GM18873 (cell line): ENCODE data around the gene TLK1.

Source experiments
- ATAC-seq: cut with Tn5 transposase; IDR thresholded peaks from one replicate; pipeline ENCODE4 v1.9.1; 2021; ENCODE audit warnings: mild to moderate bottlenecking, moderate library complexity, moderate number of reproducible peaks; ENCODE audit not compliant: unreplicated experiment, low FRiP score

Gene TLK1

DNA sequence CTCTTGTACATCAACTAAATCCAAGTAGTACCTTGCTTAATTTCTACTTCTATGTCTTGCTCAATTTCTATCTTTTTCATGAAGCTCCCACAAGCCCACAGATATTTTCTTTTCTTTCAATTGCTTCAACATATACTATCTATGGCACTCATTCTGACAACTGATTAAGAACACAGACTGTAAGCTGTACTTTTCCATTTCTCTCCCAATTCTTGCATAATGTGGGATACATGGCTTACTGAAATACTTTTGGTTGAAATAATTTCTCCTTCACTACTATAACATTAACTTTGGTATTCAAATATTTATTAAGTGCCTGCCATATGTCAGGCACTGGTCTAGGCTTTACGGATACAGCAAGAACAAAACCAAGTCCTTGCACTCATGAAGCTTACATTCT is 146.8 kb downstream of the TLK1 start:
- ATAC-seq = no peak

DNA sequence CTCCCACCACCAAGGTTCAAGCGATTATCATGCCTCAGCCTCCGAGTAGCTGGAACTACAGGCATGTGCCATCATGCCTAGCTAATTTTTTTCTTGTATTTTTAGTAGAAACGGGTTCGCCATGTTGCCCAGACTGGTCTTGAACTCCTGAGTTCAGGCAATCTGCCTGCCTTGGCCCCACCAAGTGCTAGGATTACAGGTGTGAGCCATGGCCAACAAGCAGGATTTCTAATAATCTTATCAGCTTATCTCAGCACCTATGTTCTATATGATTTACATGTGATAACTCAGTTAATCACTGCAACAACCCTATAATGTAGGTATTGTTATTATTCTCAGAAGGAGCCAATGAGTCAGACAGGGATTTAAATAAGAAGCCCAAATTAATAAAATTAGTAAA is 151.3 kb downstream of the TLK1 start:
- ATAC-seq = no peak

DNA sequence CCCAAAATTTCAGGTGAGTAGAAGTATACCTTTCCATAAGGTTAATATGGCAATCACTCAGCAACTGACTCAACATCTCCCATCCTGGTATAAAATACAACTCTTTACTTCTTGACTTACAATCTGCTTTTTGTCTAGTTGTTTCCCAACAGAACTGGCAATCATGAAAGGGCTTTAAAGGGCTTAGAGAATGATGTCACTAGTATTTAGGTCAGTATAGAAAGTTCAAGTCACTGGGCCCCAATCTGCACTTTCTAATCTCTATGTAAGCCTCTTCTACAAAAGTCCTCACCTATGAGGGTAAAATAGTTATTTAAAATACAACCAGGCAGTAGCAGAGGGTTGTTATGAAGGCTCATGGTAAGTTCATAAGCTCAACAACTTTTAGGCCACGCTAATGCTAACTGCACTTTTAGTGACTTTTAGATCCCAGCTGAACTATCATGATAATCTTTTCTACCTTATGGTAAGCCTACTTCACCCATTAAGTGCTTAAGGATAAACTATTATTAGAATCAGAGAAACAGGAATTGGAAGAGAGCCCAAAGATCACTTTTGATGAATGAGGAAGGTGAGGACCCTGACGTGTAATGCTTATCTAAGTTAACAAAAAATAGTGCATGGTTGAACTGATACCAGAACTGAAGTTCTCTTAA is 152.0 kb downstream of the TLK1 start:
- ATAC-seq = no peak

DNA sequence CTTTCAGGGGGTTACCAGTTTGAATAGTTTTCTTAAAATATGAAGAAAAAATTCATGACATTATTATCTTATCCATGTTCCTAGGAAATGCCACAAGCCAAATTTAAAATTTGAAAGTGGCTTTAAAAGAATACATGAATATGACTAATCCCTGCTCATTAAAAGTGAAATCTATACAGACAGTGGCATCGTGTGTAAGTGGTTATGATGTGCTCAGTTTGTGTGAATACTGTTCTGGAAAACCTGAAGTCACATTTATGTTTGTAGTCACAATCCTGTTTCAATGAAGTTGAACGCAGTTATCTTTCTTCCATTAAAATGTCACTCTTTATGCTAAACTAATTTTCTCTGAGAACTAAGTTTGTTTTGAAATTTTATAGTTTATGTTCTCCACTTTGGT is 155.9 kb downstream of the TLK1 start:
- no peak for ATAC-seq

DNA sequence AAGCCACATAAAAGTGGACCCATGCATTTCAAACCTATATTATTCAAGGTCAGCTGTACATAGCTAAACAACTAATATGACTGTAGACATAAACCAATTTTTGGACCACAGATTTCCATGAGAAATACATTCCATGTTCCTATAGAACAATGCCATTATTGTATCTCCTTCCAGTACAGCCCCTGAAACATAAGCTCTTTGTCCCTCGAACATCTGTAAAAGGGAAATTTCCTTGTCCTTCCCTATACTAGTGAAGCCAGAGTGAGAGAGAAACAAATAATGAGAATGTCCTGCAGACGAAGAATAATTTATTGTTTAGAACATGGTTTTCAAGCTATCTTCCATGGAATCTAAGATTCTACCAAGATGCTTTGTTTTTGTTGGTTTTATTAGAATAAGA is 156.3 kb downstream of the TLK1 start:
- ATAC-seq = no peak

DNA sequence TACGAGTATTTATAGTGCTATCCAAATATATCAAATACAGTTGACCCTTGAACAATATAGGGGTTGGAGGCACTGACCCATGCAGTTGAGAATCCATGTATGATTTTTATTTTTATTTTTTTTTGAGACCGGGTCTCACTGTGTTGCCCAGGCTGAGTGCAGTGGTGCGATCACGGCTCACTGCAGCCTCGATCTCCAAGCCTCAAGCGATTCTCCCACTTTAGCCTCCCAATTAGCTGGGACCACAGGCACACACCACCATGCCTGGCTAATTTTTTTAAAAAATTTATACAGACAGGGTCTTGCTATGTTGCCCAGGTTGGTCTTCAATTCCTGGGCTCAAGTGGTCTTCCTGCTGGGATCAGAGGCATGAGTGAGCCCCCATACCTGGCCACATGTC is 161.0 kb downstream of the TLK1 start:
- ATAC-seq = no peak

DNA sequence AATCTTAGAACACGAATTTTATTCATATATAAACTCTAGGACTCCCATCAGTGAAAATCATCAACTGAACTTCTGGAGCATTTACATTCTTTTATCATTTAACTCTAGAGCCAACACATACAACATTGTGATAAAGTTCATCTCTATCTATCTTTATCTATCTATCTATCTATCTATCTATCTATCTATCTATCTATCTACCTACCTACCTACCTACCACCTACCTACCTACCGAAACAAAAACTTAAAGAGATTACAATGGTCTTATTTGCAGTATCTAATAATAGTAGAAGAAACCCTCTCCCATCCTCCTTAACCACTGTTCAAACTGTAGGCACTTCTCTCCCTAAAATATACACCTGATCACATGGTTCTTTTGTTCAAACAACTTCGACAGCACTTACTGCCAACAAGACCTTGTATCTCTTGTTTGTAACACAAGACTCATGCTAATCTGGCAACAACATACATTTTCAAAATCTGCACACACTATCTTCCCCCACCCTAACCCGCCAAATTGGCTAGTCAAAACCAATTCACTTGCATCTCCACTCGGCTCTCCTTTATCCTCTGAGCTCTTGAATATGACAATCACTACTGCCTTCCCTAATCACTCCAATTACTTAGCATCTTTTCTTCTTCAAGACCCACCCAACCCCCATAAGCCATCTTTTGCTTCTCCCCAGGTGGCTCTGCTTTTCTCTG is 162.6 kb downstream of the TLK1 start:
- no peak for ATAC-seq

DNA sequence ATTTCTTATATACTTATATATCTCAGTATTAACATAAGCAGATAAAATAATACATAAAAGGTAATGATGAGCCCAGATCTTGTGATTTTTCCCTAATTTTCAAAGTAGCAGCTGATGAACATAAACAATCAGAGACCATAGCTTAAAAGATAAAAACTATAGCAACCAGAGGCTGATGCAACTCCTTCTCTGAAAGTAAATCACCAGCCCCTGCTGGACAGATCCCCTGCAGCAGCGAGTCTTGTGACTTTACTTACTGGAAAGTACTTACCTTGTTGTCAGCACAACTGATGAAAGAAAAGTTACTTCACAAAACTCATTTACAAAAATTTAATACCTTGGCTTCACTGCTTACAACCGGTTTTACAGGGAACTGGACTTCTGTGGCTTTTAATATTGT is 164.4 kb downstream of the TLK1 start:
- ATAC-seq = no peak

DNA sequence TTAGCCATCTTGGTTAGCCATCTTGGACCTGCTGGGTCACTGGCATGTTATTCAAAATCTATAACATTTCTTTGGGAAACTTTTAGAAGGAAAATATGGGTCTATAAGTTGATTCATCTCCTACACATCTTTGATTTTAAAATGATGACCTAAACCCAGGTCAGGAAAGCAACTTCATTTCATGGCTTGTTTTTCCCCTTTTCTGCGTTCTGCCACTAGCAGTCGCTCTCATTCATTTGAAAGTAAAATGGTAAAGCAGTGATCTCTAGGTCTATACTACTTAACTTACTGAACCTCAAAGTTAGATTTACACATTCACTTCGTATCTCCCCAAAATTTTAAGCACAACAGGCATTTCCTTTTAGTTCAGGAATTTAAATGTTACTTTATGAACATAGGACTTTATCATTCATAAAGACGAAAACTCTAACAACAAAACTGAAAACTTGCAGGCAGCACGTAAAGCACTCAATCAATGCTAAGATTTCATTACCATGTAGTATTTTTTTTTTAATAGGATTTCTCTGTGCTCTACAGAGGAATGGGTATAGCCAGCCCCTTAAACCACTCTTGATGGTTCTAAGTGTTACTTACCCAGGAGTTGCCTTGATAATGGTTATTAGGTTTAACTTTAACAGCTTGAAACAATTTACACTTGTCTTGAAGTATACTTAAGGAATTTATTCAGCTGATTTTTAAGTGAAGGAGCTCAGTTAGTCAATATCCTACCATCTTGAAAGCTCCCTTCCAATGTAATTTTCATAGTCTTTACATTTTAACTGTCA is 169.1 kb downstream of the TLK1 start:
- ATAC-seq = no peak

DNA sequence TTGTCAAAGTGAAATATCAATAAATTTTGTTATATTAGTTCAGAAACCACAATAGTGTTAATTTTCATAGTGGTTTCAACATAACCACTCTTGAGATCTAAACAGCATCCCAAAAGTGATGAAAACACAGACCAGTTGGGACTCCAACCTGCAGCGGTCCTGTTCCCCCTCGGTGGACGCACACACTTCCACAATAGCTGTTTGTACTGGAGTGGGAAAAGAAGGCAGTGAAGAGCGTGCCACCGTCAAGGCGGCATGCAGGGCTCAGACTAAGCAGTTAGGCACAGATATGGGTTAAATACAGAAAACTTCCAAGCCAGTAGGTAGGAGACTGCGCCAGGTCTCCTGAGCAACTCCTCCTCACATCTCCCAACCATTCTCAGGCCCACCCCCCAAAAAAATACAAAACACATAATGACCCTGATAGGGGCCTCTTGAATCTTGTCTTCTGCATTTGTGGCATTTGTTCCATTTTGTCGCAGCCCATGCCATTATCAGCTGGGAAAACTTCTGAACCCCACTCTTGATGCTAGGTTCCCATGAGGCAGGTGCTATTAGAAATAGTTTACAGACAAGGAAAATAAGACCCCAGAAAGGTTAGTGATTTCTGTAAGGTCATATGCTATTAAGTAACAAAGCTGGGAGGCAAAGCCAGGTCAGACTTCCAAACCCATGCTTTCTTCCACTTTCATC is 174.0 kb downstream of the TLK1 start:
- no peak for ATAC-seq

DNA sequence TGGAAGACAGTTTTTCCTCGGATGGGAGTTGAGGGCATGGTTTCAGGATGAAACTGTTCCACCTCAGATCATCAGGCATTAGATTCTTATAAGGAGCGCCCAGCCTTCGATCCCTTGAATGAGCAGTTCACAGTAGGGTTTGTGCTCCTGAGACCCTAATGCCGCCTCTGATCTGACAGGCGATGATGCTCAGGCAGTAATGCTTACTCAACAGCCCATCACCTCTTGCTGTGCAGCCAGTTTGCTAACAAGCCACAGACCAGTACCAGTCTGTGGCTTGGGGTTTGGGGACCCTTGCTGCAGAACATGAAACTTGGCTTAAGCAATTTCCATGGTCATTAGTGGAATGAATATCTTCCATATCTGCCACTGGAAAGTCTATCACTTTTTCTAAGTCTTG is 175.3 kb downstream of the TLK1 start:
- ATAC-seq = no peak

DNA sequence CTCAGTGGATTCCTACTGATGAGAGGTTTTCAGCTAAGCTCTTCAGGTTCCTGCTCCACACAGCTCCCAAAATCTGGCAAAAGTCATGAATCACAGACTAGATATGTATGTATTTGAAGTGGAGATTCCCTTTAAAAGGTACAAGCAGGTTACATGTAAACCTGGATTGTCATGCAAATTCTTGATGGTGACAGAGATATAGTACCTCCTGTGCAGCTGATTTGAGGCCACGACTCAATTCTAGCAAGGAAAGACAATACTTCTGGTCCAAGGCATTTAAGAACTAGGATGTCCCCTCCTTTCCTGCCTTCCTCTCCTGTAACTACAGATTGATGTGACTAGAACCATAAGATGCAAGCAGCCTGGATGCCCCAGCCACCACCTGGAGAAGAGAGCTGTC is 176.6 kb downstream of the TLK1 start:
- no peak for ATAC-seq

DNA sequence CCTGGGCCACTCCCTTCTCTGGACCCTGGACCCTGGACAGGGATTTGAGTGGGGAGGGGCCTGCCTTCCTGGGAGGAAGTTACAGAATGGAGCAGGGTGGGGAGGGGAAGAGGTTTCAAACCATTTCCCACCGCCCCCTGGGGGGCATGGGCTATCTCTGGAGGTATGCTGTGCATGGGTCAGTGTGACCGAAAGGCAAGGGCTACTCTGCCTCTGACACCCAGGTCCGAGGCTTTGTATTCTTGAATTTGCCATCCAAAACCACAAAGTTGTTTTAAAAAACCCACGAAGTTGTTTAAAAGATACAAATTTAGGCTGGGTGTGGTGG is 184.8 kb downstream of the TLK1 start:
- no peak for ATAC-seq

DNA sequence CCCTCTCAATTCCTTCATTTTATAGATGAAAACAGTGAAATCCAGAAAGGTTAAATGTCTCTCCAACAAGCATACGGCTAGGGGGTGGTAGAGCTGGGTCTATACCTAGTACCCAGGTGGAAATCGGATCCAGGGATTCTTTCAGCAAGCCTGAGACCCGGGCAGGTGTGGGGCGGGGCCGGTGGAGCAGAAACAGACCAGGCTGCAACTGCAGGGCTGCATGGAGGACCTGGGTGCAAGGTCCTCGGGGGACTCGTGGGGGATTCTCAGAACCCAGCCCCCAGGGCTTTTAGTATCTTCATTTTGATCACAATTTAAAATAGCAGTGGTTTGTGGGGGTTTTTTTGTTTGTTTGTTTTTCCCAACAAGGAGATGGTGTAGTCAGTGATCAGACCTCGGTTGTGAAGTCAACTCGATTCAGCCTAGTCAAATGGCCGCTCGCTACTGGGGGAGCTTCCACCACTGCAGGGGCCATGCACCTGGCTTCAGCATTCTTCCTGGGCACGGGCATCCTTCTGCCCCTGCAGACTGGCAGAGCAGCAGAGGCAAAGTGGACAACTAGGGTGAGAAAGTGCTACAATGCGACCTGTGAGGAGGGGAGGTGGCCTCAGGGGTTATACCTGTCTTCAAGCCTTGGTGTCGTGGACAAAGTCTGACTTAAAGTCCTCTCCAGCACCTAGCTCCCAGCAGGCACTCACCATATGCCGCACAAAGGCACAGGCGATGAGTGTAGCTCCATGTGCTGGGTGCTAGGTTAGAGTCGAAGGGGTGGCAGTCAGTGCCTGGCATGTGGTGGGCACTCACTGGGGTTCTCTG is 185.4 kb downstream of the TLK1 start:
- ATAC-seq = no peak

DNA sequence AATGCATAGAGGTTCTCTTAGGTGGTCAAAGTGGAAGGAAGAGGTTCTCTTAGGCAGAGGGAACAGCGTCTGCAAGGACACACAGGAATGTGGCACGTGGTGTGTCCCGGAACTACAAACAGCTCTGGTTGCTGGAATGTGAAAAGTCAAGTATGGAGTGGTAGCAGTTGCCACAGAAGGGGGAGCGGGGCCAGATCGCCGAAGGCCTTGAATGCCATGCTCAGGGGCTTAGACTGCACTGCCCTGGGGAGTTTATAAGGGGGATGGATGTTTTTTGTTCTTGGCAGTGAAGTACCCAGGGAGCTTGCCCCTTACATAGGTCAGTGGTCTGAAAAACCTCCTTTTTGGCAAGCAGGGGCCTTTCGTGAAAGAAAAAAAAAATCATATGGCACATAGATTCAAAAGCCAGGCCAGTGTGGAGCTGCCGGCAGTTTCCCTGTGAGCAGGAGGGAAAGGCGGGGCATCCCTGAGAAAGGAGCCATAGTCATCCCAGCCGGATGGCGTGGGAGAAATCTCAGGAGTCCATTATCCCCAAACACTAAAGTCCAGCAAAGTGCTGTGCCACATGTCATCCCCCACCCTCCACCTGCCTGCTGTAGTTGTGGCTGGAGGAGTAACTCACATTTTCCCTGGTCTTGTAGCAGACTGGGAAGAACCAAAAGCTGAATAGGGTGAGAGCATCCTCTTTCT is 186.2 kb downstream of the TLK1 start:
- ATAC-seq = no peak

DNA sequence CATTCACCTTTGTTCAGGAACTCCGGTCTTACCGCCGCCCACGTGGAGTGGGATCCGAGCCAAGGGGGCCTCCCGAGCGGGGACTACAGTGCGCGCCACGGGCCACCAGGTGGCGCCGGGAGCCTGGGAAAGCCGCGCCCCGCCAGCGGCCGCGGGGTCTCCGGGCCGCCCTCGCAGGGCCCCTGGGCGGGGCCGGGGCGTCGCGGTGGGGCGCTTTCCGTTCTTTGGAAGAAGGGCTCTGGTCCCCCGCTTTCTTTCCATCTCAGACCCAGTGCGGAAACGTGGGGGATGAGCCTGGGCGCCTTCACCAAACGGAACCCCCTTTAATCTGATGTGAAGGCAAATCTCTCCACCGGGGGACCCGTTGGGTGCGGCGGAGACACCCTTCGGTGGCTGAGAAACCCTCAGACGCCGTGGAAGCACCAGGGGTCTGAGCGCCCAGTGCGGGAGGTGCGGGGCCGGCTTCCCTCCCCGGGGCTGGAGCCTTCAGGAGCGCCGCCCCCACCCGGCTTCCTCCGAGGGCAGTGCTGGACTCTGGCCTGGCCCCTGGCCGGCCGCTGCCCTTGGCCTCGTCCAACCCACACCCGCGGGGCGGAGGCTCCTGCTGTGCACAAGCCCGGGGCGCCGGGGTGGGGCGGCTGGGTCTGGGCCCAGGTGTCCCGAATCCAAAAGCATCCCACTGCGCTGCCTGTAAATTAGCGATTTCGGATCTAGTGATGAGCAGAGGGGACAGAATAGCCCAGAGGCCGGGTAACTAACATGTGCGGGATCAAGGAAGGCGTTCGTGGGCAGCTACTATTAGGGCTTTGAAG is 187.0 kb downstream of the TLK1 start:
- ATAC-seq = peak; percentile 74

DNA sequence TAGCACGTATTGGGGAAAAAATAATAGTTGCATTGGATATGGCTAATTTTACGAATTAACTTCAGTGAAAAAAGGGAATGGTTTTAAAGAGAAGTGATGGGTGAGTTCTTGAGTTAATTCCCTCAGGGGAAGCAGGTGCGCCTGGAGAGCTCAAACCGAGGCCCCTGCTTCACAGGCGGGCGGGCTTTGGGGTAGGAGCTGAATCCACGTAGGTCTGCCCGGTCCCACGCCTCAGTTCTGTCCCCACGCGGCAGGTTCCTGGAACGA is 187.5 kb downstream of the TLK1 start:
- no peak for ATAC-seq

DNA sequence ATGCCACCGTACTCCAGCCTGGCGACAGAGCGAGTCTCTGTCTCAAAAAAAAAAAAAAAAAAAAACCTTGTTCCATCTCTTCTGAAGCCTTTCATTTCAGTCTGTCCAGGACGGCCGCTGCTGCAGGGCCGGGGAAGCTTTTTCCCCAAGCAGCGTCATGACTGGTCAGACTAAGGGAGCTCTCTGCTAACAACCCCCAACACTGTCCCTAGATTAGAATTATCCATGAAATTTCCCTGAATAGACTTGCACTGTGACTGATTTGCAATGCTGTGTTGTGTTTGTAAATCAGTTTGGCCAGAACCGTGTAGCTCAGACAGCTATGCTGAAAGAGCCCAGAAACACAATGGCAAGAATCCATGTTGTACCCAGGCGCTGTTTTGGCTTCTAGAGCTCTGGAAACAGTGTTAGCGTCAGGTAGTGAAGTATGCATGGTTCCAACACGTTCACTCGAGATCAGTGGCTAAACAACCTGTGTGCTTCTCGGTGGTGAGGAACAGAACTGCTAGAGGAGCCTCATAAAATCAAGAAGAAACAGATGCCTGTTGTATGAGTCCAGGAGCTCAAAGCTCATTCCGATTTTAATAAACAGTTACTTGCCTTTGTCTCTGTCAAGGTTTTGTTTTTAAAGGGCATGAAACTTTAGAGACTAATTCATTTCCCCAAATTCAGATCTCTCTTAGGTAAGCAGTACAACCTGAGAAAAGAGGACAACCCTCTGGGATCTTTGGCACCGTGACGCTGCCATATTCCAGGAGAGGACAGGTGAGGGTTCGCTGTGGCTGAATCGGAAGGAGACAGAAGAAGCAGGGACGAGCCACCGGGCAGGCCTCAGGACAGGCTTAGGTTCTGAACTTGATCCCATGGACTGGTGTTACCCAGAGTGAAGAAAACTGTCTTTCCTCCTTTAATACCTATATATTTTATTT is 188.1 kb downstream of the TLK1 start:
- no peak for ATAC-seq
